ENCODE results near the gene INPP5D. TPM values are rescaled to one million over a fixed set of nuclear protein-coding genes. Genes with fewer than 3 reads are reported as not detected.

Gene INPP5D
- total RNA-seq, 1 experiment from 2014 or later, result 17.2 TPM

GRCh38 chr2:233087713-233088112 lies 27.6 kb downstream of the INPP5D start:
- H3K27me3 Mint-ChIP-seq (ENCODE audit: low read depth), result no peaks in the 10 kb centered on the region
- no peaks in the 10 kb centered on the region for H3K36me3 Mint-ChIP-seq

DNA sequence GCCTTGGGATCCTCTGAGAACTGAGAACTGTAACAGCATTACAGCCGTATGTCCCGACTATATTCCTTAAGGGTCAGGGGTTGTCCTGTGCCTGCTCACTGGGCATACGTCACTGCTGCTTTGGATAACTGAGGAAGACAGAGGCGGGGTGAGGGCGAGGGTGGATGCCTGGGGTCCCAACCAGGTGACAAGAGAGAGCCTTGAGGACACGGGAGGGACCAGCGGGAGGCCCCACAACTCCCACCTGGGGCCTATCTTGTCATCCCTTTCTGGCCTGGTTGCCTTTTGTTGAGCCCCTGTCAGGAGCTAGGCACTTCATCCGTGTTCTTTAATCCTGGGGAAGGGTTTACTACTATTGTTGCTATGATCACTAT lies 28.8 kb downstream of the INPP5D start:
- Mint-ChIP-seq H3K27me3 (ENCODE audit: low read depth) (no peaks in the 10 kb centered on the region), H3K4me1 (peaks cover 14% of the 10 kb centered on the region), H3K4me3 (no peak overlapping the region), H3K9me3 (no peaks in the 10 kb centered on the region), H3K36me3 (no peaks in the 10 kb centered on the region), H3K27ac (no peak overlapping the region)
- ChIA-PET CTCF (interaction anchor here (1.2 kb wide), 1 partner anchor 163 kb away, joined by 3 read pairs; the partner anchor contains the start of gene ATG16L1), POLR2A (no interaction called here)
- TF ChIP-seq, protein P1, sequence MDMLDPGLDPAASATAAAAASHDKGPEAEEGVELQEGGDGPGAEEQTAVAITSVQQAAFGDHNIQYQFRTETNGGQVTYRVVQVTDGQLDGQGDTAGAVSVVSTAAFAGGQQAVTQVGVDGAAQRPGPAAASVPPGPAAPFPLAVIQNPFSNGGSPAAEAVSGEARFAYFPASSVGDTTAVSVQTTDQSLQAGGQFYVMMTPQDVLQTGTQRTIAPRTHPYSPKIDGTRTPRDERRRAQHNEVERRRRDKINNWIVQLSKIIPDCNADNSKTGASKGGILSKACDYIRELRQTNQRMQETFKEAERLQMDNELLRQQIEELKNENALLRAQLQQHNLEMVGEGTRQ (CRISPR knock-in tag; IDR thresholded peaks at IDR 0.05), result no peak
- TF ChIP-seq SMAD3 (CRISPR knock-in tag; IDR thresholded peaks at IDR 0.05; ENCODE audit: borderline replicate concordance), result no peak
- TF ChIP-seq MXD4 (CRISPR knock-in tag; IDR thresholded peaks at IDR 0.05; ENCODE audit: borderline replicate concordance), result no peak
- TF ChIP-seq E2F5 (CRISPR knock-in tag; IDR thresholded peaks at IDR 0.05), result no peak
- TF ChIP-seq, protein P2, sequence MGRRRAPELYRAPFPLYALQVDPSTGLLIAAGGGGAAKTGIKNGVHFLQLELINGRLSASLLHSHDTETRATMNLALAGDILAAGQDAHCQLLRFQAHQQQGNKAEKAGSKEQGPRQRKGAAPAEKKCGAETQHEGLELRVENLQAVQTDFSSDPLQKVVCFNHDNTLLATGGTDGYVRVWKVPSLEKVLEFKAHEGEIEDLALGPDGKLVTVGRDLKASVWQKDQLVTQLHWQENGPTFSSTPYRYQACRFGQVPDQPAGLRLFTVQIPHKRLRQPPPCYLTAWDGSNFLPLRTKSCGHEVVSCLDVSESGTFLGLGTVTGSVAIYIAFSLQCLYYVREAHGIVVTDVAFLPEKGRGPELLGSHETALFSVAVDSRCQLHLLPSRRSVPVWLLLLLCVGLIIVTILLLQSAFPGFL (CRISPR knock-in tag; IDR thresholded peaks at IDR 0.05; ENCODE audit: borderline replicate concordance), result no peak
- no peak for TF ChIP-seq ATF1 (CRISPR knock-in tag; IDR thresholded peaks at IDR 0.05)
- ATAC-seq (no peak), DNase-seq (ENCODE audit: low spot score) (no peak)

More at GRCh38 chr2:233087713-233088112, 27.6 kb downstream of the INPP5D start:
- ChIA-PET POLR2A (no interaction called here), CTCF (no interaction called here)
- no peaks in the 10 kb centered on the region for H3K9me3 Mint-ChIP-seq
- peaks cover 16% of the 10 kb centered on the region for H3K4me1 Mint-ChIP-seq
- DNase-seq (ENCODE audit: low spot score) (no peak), ATAC-seq (no peak)
- H3K4me3 Mint-ChIP-seq, result no peak overlapping the region
- TF ChIP-seq ELF4 (CRISPR knock-in tag; IDR thresholded peaks at IDR 0.05; ENCODE audit: low read depth) (no peak), ZBTB43 (CRISPR knock-in tag; IDR thresholded peaks at IDR 0.05) (no peak), ZBTB21 (CRISPR knock-in tag; IDR thresholded peaks at IDR 0.05; ENCODE audit: borderline replicate concordance) (no peak), RORB (CRISPR knock-in tag; IDR thresholded peaks at IDR 0.05) (no peak), NR2C2 (CRISPR knock-in tag; IDR thresholded peaks at IDR 0.05) (no peak), NFYB (CRISPR knock-in tag; conservative IDR thresholded peaks at IDR 0.05; ENCODE audit: low read depth) (no peak), ATF1 (CRISPR knock-in tag; IDR thresholded peaks at IDR 0.05) (no peak), NFATC4 (CRISPR knock-in tag; IDR thresholded peaks at IDR 0.05) (no peak), GABPB1 (CRISPR knock-in tag; IDR thresholded peaks at IDR 0.05) (no peak)
- TF ChIP-seq, protein P3, sequence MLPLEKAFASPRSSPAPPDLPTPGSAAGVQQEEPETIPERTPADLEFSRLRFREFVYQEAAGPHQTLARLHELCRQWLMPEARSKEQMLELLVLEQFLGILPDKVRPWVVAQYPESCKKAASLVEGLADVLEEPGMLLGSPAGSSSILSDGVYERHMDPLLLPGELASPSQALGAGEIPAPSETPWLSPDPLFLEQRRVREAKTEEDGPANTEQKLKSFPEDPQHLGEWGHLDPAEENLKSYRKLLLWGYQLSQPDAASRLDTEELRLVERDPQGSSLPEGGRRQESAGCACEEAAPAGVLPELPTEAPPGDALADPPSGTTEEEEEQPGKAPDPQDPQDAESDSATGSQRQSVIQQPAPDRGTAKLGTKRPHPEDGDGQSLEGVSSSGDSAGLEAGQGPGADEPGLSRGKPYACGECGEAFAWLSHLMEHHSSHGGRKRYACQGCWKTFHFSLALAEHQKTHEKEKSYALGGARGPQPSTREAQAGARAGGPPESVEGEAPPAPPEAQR (CRISPR knock-in tag; IDR thresholded peaks at IDR 0.05), result no peak
- TF ChIP-seq, protein P4, sequence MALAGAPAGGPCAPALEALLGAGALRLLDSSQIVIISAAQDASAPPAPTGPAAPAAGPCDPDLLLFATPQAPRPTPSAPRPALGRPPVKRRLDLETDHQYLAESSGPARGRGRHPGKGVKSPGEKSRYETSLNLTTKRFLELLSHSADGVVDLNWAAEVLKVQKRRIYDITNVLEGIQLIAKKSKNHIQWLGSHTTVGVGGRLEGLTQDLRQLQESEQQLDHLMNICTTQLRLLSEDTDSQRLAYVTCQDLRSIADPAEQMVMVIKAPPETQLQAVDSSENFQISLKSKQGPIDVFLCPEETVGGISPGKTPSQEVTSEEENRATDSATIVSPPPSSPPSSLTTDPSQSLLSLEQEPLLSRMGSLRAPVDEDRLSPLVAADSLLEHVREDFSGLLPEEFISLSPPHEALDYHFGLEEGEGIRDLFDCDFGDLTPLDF (CRISPR knock-in tag; IDR thresholded peaks at IDR 0.05), result no peak
- TF ChIP-seq, protein P5, sequence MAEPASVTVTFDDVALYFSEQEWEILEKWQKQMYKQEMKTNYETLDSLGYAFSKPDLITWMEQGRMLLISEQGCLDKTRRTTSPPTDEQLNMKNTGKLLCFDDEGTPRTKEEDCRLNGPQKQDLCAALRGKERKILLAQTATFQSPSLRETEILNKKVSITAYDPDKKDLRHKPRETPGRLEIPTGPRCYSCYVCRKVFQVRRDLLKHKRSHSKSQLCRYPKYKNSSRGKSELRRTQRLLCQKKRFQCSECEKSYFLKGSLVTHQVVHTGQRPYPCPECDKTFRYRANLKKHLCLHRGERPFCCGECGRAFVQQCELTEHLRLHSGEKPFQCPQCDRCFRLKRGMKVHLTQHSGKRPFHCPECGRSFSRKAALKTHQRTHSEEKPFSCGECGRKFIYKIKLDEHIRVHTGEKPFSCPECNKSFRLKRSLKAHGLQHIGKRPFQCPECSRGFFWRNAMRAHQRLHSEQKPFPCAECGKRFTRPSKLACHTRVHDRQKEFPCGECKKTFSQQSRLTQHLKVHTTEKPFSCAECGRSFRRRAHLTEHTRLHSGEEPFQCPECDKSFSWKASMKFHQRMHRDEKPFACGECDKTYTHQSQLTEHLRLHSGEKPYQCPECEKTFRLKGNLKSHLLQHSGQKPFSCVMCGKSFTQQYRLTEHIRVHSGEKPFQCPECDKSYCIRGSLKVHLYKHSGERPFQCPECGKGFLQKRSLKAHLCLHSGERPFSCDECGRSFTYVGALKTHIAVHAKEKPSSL (CRISPR knock-in tag; conservative IDR thresholded peaks at IDR 0.05), result no peak
- H3K27ac Mint-ChIP-seq, result no peak overlapping the region

Measured in WTC11 (cell line).